Measurements from ENCODE around the gene SFT2D1.
A peak's percentile ranks its signal among the peaks of the same experiment; 100 is the strongest.
"Not testable (repeated sequence)": the region's sequence is repeated elsewhere in the genome, so short reads cannot be mapped to it uniquely, and the experiment has no call there.

Gene SFT2D1

DNA sequence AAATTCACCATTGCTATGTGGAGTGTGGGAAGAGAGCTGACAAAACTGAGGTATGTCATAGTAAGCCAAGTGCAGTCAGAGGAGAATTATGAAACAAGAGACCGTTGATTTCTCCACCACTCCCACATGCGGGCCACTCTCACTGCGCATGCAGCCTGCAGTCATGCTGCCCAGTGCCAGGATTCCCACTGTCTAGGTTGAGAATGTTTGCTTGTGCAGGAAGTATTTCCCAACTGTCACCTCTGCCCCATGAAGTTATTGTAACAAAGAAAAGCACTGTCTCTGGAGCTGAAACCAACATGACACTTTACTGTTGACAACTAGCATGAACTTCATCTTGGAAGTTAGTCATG, 18.7 kb upstream of the SFT2D1 start:
- no peak for DNase-seq

DNA sequence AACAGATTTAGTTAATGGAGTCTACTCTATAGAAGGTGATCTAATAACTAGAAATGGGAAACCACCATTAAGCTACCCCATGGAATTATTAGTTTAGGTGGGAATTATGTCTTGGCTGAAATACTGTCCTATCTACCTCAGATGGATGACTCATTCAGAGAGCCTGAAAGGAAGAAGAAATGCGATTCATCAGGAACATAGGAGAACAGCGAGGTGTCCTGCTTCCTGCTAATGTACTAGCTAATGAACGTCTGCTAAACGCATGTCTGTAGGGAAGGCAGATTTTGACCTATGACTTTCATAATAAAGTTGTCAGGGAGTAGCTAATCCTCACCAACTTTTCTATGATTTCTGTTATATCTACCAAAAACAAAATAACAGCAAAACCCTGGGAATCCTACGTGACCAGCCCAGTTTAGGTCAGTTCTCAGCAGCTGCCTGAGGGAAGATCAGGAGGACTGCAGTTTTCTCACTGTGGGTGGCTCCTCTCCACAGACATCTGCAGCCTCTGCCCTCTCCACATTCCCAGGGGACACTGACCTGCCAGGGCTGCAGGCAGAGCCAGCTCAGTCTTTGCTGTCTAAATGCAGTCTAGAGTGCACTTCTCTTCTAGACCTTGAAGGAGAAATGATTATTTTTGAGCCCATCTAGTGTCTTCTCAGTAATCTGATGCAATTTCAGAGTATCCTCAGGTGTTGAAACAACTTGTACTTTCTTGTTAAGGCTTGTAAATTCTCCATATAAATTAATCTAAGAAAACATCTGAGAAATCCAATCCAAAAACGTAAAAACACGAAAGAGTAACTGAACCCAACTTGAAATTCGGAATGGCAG, 18.1 kb upstream of the SFT2D1 start:
- DNase-seq: no peak

DNA sequence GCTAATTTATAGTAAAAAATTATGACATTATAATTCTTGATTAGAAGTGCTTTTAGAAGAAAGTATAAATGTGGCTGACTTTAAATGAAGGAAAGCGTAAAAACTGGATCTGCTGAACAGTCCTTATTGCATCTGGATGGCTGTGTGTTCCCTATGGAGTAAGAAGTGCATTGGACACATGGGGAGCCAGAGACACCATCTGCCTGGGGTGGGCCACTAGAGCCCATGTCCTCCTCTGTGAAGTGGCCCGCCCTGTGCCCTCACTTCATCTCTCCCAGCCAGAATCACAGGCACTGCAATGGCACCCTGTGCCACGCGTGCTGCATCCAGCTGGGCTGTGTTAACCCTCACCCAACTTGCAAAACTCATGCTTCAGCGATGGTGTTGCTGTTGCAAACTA, 13.2 kb upstream of the SFT2D1 start:
- DNase-seq: no peak

DNA sequence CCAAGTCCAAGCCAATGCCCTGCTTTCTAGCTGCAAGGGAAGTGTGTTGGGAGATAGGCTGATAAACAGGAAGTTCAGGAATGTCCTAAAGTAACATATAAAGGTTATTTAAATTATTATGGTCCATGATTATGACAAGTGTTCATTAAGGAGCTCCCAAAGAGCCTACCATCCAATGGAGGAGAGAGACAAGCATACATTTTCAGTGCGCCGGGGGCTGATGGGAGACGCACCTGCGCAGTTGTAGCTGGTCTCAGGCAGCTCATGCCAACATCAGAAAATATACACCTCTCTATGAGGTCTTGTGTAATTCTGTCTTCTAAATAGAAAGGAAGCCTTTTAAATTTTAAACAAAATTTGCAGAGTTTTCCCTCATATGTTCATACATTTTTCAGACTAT, 12.6 kb upstream of the SFT2D1 start:
- DNase-seq: no peak

DNA sequence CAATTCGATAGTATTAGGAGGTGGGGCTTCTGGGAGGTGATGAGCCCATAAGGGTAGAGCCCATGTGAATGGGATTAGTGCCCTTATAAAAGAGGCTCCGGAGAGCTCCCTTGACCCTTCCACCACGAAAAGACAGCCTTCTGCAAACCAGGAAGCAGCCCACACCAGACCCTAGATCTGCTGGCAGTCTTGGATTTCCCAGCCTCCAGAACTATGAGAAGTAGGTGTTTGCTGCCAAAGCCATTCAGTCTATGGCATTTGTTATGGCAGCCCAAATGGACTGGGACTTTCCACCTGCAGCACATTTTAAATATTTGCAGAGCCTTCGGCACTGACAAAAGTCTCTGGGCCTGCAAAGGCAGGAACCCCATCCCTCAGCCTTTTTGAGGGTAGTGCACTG, 11.8 kb upstream of the SFT2D1 start:
- DNase-seq: no peak

DNA sequence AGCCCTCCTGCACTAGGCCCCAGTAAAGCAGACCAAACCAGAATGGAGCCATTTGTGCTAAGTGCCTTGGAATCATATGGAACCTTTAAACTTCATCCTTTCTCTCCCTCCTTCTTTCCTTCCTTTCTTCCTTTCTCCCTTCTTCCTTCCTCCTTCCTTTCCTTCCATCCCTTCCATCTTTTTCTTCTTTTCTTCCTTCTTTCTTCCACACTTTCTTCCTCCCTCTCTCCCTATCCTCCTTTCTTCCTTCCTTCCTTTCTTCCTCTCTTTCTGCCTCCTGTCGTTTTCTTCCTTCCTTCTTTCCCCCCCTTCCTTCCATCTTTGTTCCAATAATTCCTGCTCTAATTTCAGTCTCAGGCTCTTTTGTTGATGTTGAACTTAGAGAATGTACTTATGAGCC, 11.2 kb upstream of the SFT2D1 start:
- DNase-seq: no peak

DNA sequence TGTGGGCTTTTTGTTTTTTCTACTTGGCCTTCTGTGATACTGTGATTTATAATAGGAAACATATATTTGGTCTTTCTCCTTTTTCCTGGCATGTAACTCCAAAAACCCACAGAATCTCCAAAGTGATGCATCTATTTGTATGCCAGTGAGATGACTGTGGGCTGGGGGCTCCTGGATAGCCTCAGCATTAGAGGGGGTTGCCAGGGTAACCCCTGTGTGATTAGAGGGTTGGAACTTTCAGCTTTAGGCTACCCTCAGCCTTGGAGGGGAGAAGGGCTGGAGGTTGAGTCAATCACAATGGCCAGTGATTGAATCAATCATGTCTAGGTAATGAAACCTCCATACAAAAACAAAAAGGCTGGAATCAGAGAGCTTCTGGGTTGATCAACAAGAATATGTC, 10.6 kb upstream of the SFT2D1 start:
- DNase-seq: no peak

DNA sequence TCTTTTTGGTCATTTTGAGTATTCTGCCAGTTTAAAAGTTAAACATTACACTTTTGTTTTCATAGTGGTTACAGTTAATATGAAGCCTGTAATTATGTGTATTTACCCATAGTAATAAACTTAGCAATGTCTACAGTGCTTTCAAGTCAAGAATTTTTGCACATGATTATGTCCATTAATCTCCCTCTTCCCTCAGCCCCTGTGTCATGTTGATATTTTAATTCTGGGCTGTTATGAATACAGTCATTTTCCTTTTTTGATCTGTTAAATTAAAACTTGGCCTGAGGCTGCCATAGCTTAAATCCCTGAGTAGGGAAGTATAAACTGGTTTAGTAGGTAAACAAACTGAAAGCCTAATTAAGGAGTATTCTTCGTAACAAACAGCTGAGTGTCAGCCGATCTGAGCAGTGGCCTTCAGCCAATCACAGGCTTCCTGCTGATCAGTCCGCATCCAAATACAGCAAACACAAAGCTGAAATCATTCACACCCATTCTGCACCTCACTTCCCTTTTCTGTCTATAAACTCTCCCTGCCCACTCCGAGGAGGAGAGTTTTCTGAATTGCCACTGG, 9.5 kb upstream of the SFT2D1 start:
- peak; percentile 59 to 90 for DNase-seq

DNA sequence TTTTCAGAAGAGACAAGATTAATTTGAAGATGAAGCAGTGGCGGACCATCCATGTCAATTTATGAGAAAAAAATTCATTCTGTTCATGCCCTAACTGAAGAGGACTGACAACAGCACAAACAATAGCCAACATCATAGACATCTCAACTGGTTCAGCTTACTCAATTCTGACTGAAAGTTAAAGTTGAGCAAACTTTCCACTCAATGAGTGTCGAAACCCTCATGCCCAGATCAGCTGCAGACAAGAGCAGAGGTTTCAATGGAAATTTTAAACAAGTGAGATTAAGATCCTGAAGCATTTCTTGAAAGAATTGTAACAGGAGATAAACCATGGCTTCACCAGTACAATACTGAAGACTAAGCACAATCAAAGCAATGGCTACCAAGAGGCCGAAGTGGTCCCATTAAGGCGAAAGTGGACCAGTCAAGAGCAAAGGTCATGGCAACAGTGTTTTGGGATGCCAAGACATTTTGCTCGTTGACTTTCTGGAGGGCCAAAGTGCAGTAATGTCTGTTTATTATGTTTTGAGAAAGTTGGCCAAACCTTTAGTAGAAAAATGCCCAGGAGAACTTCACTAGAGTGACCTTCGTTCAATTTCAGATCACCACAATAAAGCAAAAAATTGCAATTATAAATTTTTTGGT, 6.1 kb upstream of the SFT2D1 start:
- no peak for DNase-seq

DNA sequence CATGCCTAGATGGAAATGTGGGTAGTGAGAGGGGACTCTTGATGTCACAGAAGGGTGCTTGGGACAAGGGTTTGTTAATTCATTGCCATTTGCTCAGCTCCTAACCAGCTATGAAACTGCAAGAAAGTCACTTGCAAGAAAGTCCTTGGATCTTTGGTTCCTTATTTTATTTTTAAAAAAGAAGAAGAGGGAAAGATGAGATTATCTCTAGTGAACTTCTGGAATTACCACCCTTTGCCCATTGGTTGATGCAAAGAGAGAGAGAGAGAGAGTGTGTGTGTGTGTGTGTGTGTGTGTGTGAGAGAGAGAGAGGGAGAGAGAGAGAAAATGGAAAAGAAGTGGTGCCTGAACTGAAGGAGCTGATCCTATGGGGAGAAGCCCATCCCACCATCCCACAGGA, 4.6 kb upstream of the SFT2D1 start:
- DNase-seq: no peak

DNA sequence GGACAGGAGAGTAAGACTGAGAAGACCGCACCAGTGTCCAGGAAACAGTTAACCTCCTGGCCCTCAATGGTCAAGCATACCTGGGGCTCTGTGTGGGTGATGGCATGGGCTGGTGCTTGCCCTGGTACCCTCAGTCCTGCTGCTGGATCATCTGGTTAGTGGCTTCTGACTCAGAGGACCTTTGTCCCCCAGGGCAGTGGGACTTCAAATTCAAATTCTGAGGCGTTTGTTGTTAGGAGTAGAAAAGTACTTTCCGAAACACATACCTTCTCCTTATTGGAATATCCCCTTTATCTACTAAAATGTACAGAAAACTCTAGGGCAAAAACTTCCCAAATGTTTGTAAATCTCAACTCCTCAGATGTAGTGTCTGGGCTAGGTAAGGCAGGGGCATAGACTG, 4.1 kb upstream of the SFT2D1 start:
- no peak for DNase-seq

DNA sequence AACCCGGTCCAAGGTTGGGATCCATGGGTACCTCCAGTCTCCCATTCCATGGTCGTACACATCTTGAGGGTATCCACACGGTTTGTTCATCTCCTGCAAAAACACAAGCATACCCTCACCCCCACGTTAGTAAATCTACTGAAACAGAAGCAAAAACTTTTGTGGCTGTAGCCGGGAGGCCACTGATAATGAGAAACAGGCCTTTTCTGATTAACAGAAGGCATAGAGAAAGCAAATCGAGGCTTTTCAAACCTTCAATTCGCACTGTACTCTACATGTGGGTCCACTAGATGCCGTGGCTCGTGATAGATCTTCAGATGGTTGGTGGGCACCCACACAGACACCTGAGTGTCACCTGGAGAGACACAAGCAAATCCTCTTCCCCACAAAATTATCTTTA, 3.3 kb upstream of the SFT2D1 start:
- DNase-seq: not testable (repeated sequence)

DNA sequence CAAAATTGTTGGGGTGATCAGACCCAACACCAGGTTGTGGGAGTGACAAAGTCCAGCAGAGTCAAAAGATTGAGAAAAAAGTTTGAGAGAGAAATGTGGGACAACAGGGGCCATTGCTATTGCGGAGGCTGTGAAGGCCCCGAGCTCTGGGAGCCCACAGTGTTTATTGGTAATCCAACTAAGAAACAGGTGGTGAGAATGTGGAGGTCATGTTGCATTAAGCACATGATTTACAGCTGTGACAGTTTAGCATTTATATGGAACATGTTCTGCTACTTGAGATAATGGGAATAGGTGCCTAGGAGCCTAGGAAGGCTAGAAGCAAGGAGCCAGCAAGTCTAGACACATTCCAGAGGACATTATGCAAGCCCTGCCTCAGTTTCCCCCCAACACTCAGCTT, 2.6 kb upstream of the SFT2D1 start:
- not testable (repeated sequence) for DNase-seq

DNA sequence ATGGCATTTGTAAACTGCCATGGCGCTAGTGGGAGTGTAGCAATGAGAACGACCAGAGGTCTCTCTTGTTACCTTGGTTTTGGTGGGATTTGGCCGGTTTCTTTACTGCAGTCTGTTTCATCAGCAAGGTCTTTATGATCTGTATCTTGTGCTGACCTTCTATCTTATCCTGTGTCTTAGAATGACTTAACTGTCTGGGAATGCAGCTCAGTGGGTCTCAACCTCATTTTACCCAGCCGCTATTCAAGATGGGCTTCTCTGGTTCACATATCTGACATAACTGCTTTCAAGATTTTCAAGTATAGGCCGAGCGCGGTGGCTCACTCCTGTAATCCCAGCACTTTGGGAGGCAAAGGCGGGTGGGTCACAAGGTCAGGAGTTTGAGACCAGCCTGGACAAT, 1.9 kb upstream of the SFT2D1 start:
- no peak for DNase-seq

DNA sequence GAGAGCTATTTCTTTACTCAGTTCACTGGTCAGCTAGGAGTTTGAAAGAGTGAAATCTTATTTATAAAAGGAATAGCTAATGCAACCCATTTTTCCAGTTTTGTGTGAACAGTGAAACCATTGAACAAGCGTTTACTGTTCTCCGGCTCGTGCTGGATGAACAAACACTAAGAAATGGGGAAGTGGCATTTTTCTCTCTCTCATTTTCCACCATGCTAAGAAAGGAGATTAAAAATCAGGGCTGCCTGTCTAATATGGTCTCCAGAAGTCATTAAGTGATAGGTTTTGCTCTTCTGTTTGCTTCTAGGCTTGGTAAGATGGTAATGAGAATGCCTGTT, 774 bp upstream of the SFT2D1 start:
- DNase-seq: no peak

DNA sequence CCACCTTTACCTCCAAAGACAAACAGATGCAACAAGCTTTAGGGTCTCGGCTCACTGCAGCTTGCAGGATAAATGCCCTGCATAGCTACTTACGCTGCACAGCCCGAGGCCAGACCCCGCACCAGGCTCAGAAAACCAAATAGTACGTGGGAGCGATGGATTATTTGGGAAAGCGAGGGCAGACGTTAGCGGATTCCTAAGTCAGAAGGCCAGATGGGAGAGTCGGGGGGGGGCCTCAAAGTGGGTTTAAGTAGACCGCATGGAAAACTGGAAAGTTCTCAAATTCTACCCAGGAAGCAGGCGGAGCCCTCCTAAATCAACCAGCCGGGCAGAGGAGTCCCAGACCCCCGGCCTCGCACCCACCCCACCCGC, 382 bp downstream of the SFT2D1 start:
- DNase-seq: no peak

DNA sequence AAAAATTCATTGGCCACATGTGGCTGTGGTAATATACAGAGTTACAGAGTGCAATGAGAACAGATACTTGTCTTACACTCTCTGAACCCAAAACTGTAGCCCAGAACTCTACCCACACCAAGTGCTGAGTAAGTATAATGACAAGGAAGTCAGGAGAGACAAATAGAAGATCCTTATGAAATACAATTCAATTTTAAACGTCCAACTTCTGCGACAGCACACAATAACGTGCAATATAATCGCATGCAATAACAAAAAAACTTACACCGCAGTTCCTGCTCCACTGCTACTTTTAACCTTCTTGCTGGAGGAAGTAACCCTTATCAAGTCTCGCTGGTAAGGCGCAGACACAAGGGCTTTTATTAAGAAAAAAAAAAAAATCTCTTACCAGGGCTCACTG, 881 bp downstream of the SFT2D1 start:
- DNase-seq: no peak

DNA sequence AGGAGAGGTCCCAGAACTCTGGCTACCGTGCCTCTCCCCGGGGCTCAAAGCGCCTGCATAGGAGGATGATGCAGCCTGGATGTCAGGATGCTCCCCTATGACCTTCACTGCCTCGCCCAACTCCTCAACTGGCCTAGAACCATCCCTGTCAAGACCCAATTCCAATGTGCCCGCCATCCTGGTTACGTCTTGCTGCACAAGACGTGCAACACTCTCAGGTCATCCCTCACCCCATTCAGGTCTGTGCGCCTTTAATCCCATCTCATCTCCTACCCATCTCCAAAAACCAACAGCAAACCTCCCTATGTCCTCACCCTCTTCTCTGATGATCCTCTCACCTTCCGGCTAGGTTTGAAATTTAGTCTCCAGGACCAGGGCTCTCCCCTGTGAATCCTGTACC, 3.5 kb downstream of the SFT2D1 start:
- DNase-seq: no peak

DNA sequence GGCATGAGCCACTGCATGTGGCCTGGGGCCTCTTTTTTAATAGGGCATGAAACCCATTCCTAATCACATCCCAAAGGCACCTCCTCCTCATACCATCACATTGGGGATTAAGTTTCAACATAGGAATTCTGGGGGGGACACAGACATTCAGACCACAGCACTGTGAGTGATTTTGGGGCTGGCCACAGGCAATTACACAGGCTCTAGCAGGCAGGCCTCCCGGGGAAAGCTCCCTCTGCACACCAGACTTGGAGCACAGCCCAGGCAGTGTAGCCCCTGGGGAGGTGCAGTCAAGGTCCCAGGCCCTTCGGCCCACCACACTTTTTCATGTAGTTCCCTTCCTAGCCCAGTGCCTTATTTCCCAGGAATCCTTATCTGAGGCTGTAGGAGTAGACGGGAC, 5.5 kb downstream of the SFT2D1 start:
- DNase-seq: no peak

DNA sequence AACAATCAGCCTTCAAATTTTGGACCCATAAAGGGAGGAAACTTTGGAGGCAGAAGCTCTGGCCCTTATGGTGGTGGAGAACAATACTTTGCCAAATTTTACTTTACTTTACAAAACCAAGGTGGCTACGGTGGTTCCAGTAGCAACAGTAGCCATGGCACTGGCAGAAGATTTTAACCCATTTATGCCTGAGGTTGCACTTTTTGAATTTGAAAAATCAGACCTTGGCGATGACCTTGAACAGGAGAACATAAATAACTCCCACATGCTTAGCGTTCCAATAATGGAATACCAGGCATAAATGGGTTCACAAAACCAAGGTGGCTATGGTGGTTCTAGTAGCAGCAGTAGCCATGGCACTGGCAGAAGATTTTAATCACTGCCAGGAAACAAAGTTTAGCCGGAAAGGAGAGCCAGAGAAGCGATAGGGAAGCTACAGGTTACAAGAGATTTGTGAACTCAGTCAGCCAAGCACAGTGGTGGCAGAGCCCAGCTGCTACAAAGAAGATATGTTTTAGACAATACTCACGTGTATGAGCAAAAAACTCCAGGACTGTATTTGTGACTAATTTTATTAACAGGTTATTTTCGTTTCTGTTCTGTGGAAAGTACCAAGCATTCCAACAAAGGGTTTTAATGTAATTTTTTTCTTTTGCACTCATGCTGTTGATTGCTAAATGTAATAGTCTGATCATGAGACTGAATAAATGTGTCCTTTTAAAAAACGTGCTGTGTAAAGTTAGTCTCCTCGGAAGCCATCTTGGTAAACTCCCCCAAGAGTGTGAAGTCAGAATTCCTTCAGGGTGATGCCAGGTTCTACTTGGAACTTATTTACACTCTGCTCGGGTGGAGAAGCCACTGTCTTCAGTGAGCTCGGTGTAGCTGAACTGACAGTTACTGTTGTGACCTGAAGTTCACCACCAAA, 6.7 kb downstream of the SFT2D1 start:
- no peak for DNase-seq

DNA sequence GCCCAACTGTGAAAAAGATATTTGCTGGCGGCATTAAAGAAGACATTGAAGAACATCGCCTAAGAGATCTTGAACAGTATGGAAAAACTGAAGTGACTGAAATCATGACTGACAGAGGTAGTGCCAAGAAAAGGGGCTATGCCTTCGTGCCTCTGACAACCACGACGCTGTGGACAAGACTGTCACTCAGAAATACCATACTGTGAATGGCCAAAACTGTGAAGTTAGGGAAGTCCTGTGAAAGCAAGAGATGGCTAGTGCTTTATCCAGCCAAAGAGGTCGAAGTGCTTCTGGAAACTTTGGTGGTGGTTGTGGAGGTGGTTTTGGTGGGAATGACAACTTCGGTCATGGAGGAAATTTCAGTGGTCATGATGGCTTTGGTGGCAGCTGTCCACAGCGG, 7.5 kb downstream of the SFT2D1 start:
- DNase-seq: no peak

DNA sequence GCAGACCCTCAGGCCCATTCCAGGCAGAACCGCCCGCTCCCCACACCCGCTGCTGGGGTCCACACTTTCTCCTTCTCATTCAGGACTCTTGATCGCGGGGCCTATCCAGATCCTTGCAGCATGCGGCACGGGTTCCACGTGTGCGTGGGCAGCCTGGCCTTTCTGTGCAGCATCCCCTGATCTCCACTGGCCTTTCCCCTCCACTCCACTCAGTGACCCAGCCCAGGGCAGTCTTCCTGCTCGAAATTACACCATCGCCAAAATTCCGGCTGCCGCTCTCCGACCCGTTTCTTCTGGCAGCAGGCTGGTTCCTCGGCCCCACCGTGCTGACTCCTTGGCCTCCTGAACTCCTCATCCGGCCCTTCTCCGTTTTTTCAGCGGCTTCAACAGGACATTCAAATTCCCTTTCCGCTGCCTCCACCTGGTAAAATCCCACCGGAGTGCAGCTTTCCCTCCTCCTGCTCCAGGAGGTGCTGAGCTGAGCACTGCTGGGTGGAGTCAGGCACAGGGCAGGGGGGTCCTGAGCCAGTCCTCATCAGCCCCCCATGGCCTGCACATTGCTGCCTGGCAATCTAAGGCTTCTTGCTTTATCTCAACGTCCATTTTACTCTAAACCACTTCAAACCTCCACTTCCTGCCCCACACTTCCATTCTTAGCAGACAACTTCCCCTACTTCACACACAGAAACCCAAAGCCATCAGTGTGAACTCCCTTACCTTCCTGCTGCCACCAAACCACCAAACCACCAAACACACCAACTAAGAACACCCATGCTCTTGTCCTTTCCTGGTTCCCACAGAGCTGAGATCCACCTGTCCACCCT, 9.0 kb downstream of the SFT2D1 start:
- no peak for DNase-seq

Data from NCI-H2081 (cell line).